GM23338 (cell line): ENCODE measurements around the gene RBFOX1. TPM values are rescaled to one million over a fixed set of nuclear protein-coding genes. Genes with fewer than 3 reads are reported as not detected.

Experiments
- ATAC-seq: fragments of 200-7000 bp; cut with Tn5 transposase; 3 replicates; pipeline ENCODE4 v1.9.1; 2020
- DNase-seq: peaks from one replicate; pipeline ENCODE4 v3.0.0-alpha.2; 2015; ENCODE audit warnings: low spot score
- H2AFZ ChIP-seq: fragments of 200-600 bp; sonication (generic); 2 replicates; pipeline ENCODE4 v1.8.0; 2016; ENCODE audit warnings: antibody characterized with exemption, mild to moderate bottlenecking, moderate library complexity
- H3F3A ChIP-seq: fragments of 200-600 bp; sonication (generic); replicated peaks from 2 replicates; pipeline ENCODE4 v1.8.0; 2017; ENCODE audit warnings: antibody characterized with exemption, mixed run types, low read depth
- H3K27ac ChIP-seq: fragments of 200-600 bp; sonication (generic); 2 replicates; pipeline ENCODE4 v1.6.1; 2016; ENCODE audit warnings: low read depth
- H3K27me3 ChIP-seq: fragments of 200-600 bp; sonication (generic); 2 replicates; pipeline ENCODE4 v1.8.0; 2016; ENCODE audit warnings: mild to moderate bottlenecking, mixed run types, moderate library complexity; ENCODE audit not compliant: insufficient read depth
- H3K36me3 ChIP-seq: fragments of 200-600 bp; sonication (generic); 2 replicates; pipeline ENCODE4 v1.8.0; 2016; ENCODE audit warnings: mild to moderate bottlenecking; ENCODE audit not compliant: insufficient read depth
- H3K4me1 ChIP-seq: fragments of 200-600 bp; sonication (generic); 2 replicates; pipeline ENCODE4 v1.8.0; 2016; ENCODE audit warnings: mild to moderate bottlenecking, moderate library complexity; ENCODE audit not compliant: insufficient read depth
- H3K4me2 ChIP-seq: fragments of 200-600 bp; sonication (generic); 2 replicates; pipeline ENCODE4 v1.7.1; 2017; ENCODE audit warnings: mixed run types
- H3K4me3 ChIP-seq: fragments of 200-600 bp; sonication (generic); 2 replicates; pipeline ENCODE4 v1.6.1; 2016; ENCODE audit warnings: mixed run types
- H3K79me2 ChIP-seq: fragments of 200-600 bp; sonication (generic); replicated peaks from 2 replicates; pipeline ENCODE4 v1.8.0; 2017; ENCODE audit warnings: mild to moderate bottlenecking; ENCODE audit not compliant: insufficient read depth
- H3K9me2 ChIP-seq: fragments of 200-600 bp; sonication (generic); 2 replicates; pipeline ENCODE4 v1.8.0; 2017; ENCODE audit not compliant: insufficient read depth
- H4K20me1 ChIP-seq: fragments of 200-600 bp; sonication (generic); replicated peaks from 2 replicates; pipeline ENCODE4 v1.8.0; 2017; ENCODE audit warnings: mild to moderate bottlenecking; ENCODE audit not compliant: insufficient read depth
- H3K27ac Mint-ChIP-seq: 2 replicates; pipeline ENCODE4 v1.8.0; 2020; ENCODE audit warnings: inconsistent platforms, mild to moderate bottlenecking, moderate library complexity, mixed read lengths
- H3K27me3 Mint-ChIP-seq: 3 replicates; pipeline ENCODE4 v1.8.0; 2022; ENCODE audit warnings: low read depth, mild to moderate bottlenecking, moderate library complexity, mixed read lengths, inconsistent platforms; ENCODE audit not compliant: insufficient read depth, poor library complexity
- H3K36me3 Mint-ChIP-seq: 3 replicates; pipeline ENCODE4 v1.8.0; 2021; ENCODE audit warnings: low read depth, mild to moderate bottlenecking, inconsistent platforms, moderate library complexity, mixed read lengths
- H3K4me1 Mint-ChIP-seq: 3 replicates; pipeline ENCODE4 v1.8.0; 2020; ENCODE audit warnings: mild to moderate bottlenecking, inconsistent platforms, mixed read lengths
- H3K4me3 Mint-ChIP-seq: 3 replicates; pipeline ENCODE4 v1.8.0; 2021; ENCODE audit warnings: moderate library complexity, mild to moderate bottlenecking, inconsistent platforms, mixed read lengths
- H3K9me3 Mint-ChIP-seq: 3 replicates; pipeline ENCODE4 v1.8.0; 2020; ENCODE audit warnings: moderate library complexity, mild to moderate bottlenecking, inconsistent platforms, mixed read lengths
- CREB1 ChIP-seq: fragments of 250-450 bp; sonication (Bioruptor Pico); IDR thresholded peaks from 2 replicates; pipeline ENCODE4 v1.5.0; 2020; ENCODE audit warnings: low read depth, mild to moderate bottlenecking, moderate library complexity
- EZH2 ChIP-seq: fragments of 200-600 bp; sonication (generic); IDR thresholded peaks from one replicate; pipeline ENCODE4 v1.8.0; 2017; ENCODE audit warnings: antibody characterized with exemption, mild to moderate bottlenecking, low read depth; ENCODE audit not compliant: unreplicated experiment
- EZH2phosphoT487 ChIP-seq: fragments of 200-600 bp; sonication (generic); IDR thresholded peaks from one replicate; pipeline ENCODE4 v1.8.1; 2018; ENCODE audit warnings: antibody characterized with exemption; ENCODE audit not compliant: unreplicated experiment
- JUNB ChIP-seq: IDR thresholded peaks from one replicate; pipeline ENCODE4 v1.6.1; 2016; ENCODE audit warnings: antibody characterized with exemption; ENCODE audit not compliant: unreplicated experiment
- NANOG ChIP-seq: IDR thresholded peaks from 2 replicates; pipeline ENCODE4 v1.6.1; 2016; ENCODE audit warnings: antibody characterized with exemption, borderline replicate concordance
- POLR2AphosphoS5 ChIP-seq: IDR thresholded peaks from 2 replicates; pipeline ENCODE4 v1.6.1; 2016; ENCODE audit warnings: antibody characterized with exemption, low read depth
- STAT1 ChIP-seq: IDR thresholded peaks from one replicate; pipeline ENCODE4 v1.6.1; 2016; ENCODE audit warnings: antibody characterized with exemption; ENCODE audit not compliant: unreplicated experiment
- ZNF114 ChIP-seq: fragments of 250-450 bp; sonication (Bioruptor Pico); IDR thresholded peaks from 2 replicates; pipeline ENCODE4 v1.5.0; 2020; ENCODE audit warnings: mild to moderate bottlenecking, moderate library complexity
- ZNF331 ChIP-seq: fragments of 250-450 bp; sonication (Bioruptor Pico); IDR thresholded peaks from 2 replicates; pipeline ENCODE4 v1.5.0; 2020; ENCODE audit warnings: low read depth, mild to moderate bottlenecking, moderate library complexity
- polyA plus RNA-seq: library from polyadenylated mRNA; unstranded; fragments of >200 nt; fragmentation: Nextera tagmentation; extraction: Ambion mirVana; gene quantifications from 2 replicates; pipeline ENCODE4 v1.2.1, GENCODE V29; 2016
- total RNA-seq: library from RNA; depleted of rRNA; stranded (reverse); fragments of >200 nt; shearing (Covaris generic); gene quantifications from 2 replicates; pipeline ENCODE4 v1.2.3, GENCODE V29; 2014
- TF ChIP-seq, protein P1 (sequence below): fragments of 250-450 bp; sonication (Bioruptor Pico); IDR thresholded peaks from 2 replicates; pipeline ENCODE4 v1.5.0; 2020; ENCODE audit warnings: mild to moderate bottlenecking, moderate library complexity
- TF ChIP-seq, protein P2 (sequence below), 2 experiments: fragments of 200-600 bp in 1 of 2; sonication (generic) in 1 of 2; conservative IDR thresholded peaks; 2 replicates each; pipeline versions ENCODE4 v1.5.1 to v1.6.1; 2016 to 2017; ENCODE audit warnings: antibody characterized with exemption in 2 of 2, low read depth in 2 of 2, mild to moderate bottlenecking in 2 of 2, moderate library complexity in 1 of 2
- TF ChIP-seq, protein P3 (sequence below): IDR thresholded peaks from 2 replicates; pipeline ENCODE4 v1.6.1; 2016; ENCODE audit warnings: antibody characterized with exemption
- TF ChIP-seq, protein P4 (sequence below): IDR thresholded peaks from one replicate; pipeline ENCODE4 v1.6.1; 2018; ENCODE audit warnings: antibody characterized with exemption; ENCODE audit not compliant: unreplicated experiment

The RBFOX1 gene
- total and polyA plus RNA-seq, 2 experiments from 2014 or later = 2.5 to 3.6 TPM

DNA sequence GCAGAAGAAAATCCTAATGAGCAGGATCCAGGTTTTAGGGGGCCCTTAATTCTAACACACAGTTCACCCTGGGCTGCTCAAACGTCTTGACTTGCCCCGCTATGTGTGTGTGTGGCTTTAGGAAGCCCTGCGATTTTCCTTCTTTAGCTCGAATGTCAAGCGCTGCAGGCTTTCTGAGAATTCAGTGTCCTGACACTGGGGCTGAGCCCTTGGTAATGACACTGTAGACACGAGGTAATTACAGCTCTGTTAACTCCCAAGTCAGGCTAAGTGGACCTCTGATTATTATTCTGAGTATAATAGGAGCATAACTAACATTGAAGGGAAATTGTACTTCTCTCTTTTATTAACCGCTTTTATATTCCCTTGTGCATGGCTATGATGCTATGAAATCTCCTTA lies 202.1 kb downstream of the RBFOX1 start:
- no peaks in the 10 kb centered on the region for H3K27me3 ChIP-seq
- TF ChIP-seq EZH2phosphoT487 (no peak), CREB1 (CRISPR knock-in tag) (no peak), EZH2 (no peak), JUNB (no peak), POLR2AphosphoS5 (no peak), ZNF114 (CRISPR knock-in tag) (no peak), NANOG (no peak), STAT1 (no peak), ZNF331 (CRISPR knock-in tag) (no peak)
- TF ChIP-seq, protein P1, sequence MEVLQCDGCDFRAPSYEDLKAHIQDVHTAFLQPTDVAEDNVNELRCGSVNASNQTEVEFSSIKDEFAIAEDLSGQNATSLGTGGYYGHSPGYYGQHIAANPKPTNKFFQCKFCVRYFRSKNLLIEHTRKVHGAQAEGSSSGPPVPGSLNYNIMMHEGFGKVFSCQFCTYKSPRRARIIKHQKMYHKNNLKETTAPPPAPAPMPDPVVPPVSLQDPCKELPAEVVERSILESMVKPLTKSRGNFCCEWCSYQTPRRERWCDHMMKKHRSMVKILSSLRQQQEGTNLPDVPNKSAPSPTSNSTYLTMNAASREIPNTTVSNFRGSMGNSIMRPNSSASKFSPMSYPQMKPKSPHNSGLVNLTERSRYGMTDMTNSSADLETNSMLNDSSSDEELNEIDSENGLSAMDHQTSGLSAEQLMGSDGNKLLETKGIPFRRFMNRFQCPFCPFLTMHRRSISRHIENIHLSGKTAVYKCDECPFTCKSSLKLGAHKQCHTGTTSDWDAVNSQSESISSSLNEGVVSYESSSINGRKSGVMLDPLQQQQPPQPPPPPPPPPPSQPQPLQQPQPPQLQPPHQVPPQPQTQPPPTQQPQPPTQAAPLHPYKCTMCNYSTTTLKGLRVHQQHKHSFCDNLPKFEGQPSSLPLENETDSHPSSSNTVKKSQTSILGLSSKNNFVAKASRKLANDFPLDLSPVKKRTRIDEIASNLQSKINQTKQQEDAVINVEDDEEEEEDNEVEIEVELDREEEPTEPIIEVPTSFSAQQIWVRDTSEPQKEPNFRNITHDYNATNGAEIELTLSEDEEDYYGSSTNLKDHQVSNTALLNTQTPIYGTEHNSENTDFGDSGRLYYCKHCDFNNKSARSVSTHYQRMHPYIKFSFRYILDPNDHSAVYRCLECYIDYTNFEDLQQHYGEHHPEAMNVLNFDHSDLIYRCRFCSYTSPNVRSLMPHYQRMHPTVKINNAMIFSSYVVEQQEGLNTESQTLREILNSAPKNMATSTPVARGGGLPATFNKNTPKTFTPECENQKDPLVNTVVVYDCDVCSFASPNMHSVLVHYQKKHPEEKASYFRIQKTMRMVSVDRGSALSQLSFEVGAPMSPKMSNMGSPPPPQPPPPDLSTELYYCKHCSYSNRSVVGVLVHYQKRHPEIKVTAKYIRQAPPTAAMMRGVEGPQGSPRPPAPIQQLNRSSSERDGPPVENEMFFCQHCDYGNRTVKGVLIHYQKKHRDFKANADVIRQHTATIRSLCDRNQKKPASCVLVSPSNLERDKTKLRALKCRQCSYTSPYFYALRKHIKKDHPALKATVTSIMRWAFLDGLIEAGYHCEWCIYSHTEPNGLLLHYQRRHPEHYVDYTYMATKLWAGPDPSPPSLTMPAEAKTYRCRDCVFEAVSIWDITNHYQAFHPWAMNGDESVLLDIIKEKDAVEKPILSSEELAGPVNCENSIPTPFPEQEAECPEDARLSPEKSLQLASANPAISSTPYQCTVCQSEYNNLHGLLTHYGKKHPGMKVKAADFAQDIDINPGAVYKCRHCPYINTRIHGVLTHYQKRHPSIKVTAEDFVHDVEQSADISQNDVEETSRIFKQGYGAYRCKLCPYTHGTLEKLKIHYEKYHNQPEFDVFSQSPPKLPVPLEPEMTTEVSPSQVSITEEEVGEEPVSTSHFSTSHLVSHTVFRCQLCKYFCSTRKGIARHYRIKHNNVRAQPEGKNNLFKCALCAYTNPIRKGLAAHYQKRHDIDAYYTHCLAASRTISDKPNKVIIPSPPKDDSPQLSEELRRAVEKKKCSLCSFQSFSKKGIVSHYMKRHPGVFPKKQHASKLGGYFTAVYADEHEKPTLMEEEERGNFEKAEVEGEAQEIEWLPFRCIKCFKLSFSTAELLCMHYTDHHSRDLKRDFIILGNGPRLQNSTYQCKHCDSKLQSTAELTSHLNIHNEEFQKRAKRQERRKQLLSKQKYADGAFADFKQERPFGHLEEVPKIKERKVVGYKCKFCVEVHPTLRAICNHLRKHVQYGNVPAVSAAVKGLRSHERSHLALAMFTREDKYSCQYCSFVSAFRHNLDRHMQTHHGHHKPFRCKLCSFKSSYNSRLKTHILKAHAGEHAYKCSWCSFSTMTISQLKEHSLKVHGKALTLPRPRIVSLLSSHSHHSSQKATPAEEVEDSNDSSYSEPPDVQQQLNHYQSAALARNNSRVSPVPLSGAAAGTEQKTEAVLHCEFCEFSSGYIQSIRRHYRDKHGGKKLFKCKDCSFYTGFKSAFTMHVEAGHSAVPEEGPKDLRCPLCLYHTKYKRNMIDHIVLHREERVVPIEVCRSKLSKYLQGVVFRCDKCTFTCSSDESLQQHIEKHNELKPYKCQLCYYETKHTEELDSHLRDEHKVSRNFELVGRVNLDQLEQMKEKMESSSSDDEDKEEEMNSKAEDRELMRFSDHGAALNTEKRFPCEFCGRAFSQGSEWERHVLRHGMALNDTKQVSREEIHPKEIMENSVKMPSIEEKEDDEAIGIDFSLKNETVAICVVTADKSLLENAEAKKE = no peak
- TF ChIP-seq, protein P2, sequence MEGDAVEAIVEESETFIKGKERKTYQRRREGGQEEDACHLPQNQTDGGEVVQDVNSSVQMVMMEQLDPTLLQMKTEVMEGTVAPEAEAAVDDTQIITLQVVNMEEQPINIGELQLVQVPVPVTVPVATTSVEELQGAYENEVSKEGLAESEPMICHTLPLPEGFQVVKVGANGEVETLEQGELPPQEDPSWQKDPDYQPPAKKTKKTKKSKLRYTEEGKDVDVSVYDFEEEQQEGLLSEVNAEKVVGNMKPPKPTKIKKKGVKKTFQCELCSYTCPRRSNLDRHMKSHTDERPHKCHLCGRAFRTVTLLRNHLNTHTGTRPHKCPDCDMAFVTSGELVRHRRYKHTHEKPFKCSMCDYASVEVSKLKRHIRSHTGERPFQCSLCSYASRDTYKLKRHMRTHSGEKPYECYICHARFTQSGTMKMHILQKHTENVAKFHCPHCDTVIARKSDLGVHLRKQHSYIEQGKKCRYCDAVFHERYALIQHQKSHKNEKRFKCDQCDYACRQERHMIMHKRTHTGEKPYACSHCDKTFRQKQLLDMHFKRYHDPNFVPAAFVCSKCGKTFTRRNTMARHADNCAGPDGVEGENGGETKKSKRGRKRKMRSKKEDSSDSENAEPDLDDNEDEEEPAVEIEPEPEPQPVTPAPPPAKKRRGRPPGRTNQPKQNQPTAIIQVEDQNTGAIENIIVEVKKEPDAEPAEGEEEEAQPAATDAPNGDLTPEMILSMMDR (conservative IDR thresholded peaks at IDR 0.05; ENCODE audit: low read depth in 2 of 2) = no peak
- TF ChIP-seq, protein P3, sequence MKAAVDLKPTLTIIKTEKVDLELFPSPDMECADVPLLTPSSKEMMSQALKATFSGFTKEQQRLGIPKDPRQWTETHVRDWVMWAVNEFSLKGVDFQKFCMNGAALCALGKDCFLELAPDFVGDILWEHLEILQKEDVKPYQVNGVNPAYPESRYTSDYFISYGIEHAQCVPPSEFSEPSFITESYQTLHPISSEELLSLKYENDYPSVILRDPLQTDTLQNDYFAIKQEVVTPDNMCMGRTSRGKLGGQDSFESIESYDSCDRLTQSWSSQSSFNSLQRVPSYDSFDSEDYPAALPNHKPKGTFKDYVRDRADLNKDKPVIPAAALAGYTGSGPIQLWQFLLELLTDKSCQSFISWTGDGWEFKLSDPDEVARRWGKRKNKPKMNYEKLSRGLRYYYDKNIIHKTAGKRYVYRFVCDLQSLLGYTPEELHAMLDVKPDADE = no peak
- TF ChIP-seq, protein P4, sequence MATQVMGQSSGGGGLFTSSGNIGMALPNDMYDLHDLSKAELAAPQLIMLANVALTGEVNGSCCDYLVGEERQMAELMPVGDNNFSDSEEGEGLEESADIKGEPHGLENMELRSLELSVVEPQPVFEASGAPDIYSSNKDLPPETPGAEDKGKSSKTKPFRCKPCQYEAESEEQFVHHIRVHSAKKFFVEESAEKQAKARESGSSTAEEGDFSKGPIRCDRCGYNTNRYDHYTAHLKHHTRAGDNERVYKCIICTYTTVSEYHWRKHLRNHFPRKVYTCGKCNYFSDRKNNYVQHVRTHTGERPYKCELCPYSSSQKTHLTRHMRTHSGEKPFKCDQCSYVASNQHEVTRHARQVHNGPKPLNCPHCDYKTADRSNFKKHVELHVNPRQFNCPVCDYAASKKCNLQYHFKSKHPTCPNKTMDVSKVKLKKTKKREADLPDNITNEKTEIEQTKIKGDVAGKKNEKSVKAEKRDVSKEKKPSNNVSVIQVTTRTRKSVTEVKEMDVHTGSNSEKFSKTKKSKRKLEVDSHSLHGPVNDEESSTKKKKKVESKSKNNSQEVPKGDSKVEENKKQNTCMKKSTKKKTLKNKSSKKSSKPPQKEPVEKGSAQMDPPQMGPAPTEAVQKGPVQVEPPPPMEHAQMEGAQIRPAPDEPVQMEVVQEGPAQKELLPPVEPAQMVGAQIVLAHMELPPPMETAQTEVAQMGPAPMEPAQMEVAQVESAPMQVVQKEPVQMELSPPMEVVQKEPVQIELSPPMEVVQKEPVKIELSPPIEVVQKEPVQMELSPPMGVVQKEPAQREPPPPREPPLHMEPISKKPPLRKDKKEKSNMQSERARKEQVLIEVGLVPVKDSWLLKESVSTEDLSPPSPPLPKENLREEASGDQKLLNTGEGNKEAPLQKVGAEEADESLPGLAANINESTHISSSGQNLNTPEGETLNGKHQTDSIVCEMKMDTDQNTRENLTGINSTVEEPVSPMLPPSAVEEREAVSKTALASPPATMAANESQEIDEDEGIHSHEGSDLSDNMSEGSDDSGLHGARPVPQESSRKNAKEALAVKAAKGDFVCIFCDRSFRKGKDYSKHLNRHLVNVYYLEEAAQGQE = no peak
- H3K36me3 ChIP-seq = 0 out of 2 replicates have a peak, but pooled peaks cover 3% of the 10 kb centered on the region
- H3K4me2 ChIP-seq = no peak overlapping the region
- H3K4me1 Mint-ChIP-seq = no peaks in the 10 kb centered on the region
- H3K27ac Mint-ChIP-seq = no peak overlapping the region
- no peak overlapping the region for H3K4me3 ChIP-seq
- no peaks in the 10 kb centered on the region for H3K4me1 ChIP-seq
- no peak overlapping the region for H2AFZ ChIP-seq
- ATAC-seq (no peak), DNase-seq (no peak)
- no peaks in the 10 kb centered on the region for H3K9me3 Mint-ChIP-seq
- H4K20me1 ChIP-seq = no peaks in the 10 kb centered on the region
- no peaks in the 10 kb centered on the region for H3K79me2 ChIP-seq
- no peak overlapping the region for H3K4me3 Mint-ChIP-seq
- H3K9me2 ChIP-seq = no peaks in the 10 kb centered on the region
- no peaks in the 10 kb centered on the region for H3K27me3 Mint-ChIP-seq
- no peak overlapping the region for H3K27ac ChIP-seq
- H3K36me3 Mint-ChIP-seq = no peaks in the 10 kb centered on the region
- H3F3A ChIP-seq = no peaks in the 10 kb centered on the region
